K562 (cell line): ENCODE results near the gene CYP11A1. TPM values are rescaled to one million over a fixed set of nuclear protein-coding genes. Genes with fewer than 3 reads are reported as not detected.

ENCODE experiments used
- BCOR ChIP-seq: fragments of 450-650 bp; IDR thresholded peaks from 2 replicates; pipeline ENCODE4 v1.6.1; 2016
- FUS ChIP-seq: fragments of 200-400 bp; formaldehyde crosslinking; optimal IDR thresholded peaks from 2 replicates; pipeline ENCODE3; 2017; ENCODE audit warnings: low read depth, low read length
- ILK ChIP-seq: fragments of 450-650 bp; IDR thresholded peaks from 2 replicates; pipeline ENCODE4 v1.6.1; 2016; ENCODE audit warnings: missing genetic modification characterization, low read depth, mild to moderate bottlenecking, missing compliant biosample characterization, moderate library complexity, borderline replicate concordance
- MAFK ChIP-seq: IDR thresholded peaks from 2 replicates; pipeline ENCODE4 v1.6.1; 2011; ENCODE audit warnings: low read length, improper control_type of control experiment
- PRMT5 ChIP-seq: sonication (generic); formaldehyde crosslinking; IDR thresholded peaks from 2 replicates; pipeline ENCODE4 v1.5.0; 2020; ENCODE audit warnings: missing genetic modification reagents
- RBM34 ChIP-seq: fragments of 200-400 bp; formaldehyde crosslinking; IDR thresholded peaks from 2 replicates; pipeline ENCODE4 v1.6.1; 2018; ENCODE audit warnings: low read length, borderline replicate concordance; ENCODE audit not compliant: insufficient read depth
- SRF ChIP-seq, 2 experiments: fragments of 250-450, 450-650 bp in 1 of 2; sonication (Bioruptor Pico) in 1 of 2; sonication (generic) in 1 of 2; formaldehyde crosslinking; IDR thresholded peaks; 2 replicates each; pipeline versions ENCODE4 v1.5.0 to v1.5.1; 2020 to 2022; ENCODE audit warnings: mild to moderate bottlenecking in 1 of 2, missing genetic modification reagents in 1 of 2
- TAF9B ChIP-seq: fragments of 450-650 bp; IDR thresholded peaks from 2 replicates; pipeline ENCODE4 v1.6.1; 2018; ENCODE audit warnings: mild to moderate bottlenecking; ENCODE audit not compliant: partially characterized antibody
- ZFP36 ChIP-seq: fragments of 150-350 bp; IDR thresholded peaks from 2 replicates; pipeline ENCODE4 v1.6.1; 2018; ENCODE audit warnings: low read length, low read depth; ENCODE audit not compliant: partially characterized antibody
- ZNF77 ChIP-seq: fragments of 250-450 bp; sonication (Bioruptor Pico); IDR thresholded peaks from 2 replicates; pipeline ENCODE4 v1.5.0; 2020
- polyA plus RNA-seq, 8 experiments: library from polyadenylated mRNA; depleted of rRNA in 4 of 8; stranded (reverse) in 5 of 8; unstranded in 3 of 8; fragments of >200 nt; fragmentation: Nextera tagmentation in 2 of 8; fragmentation: Illumina TruSeq in 1 of 8; extraction: Ambion mirVana in 2 of 8; extraction: Trizol in 1 of 8; gene quantifications; 2 replicates each; pipeline versions ENCODE4 v1.2.1 to v1.2.3, GENCODE V29; 2011 to 2014; ENCODE audit warnings: inconsistent platforms in 1 of 8, missing spikeins in 1 of 8
- total RNA-seq, 7 experiments: library from RNA; depleted of rRNA in 6 of 7; stranded (reverse); fragments of >200 nt in 6 of 7; fragmentation: Illumina TruSeq in 2 of 7; extraction: Trizol in 2 of 7; gene quantifications; 2 replicates each; pipeline versions ENCODE4 v1.2.1 to v1.2.3, GENCODE V29; 2011 to 2021; ENCODE audit warnings: low replicate concordance in 1 of 7
- TF ChIP-seq, protein P1 (sequence below): fragments of 450-650 bp; IDR thresholded peaks from 2 replicates; pipeline ENCODE4 v1.6.1; 2017; ENCODE audit warnings: antibody characterized with exemption, mild to moderate bottlenecking

The CYP11A1 gene
- total and polyA plus RNA-seq, 9 of the 15 experiments (the other 6 are each of a cell fraction or from before 2014, with no cell fraction given) = 0.06 to 0.24 (median 0.10) TPM; not detected in 4

DNA sequence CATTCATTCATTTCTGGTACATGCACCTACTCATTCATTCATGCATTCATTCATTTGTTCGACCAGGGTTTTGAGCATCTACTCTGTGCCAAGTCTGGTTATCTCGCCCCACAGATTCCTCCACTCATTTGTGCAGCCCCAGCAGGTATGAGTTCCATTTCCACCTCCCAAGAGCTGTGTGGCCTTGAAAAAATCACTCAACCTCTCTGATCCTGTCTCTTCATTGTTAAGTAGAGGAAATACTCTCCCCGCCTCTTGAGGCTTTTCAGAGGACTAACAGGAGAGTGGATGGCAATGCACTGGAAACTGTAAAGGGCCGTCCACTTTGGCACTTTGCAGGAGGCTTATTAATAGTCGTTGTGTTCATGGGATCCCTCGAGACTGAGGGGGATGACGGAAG lies 61.8 kb downstream of the CYP11A1 start (continued):
- TF ChIP-seq ZFP36 (peak; percentile 51), MAFK (no peak), SRF (CRISPR knock-in tag; IDR thresholded peaks at IDR 0.05) (no peak), TAF9B (no peak), ILK (no peak), PRMT5 (CRISPR knock-in tag) (no peak), FUS (no peak), ZNF77 (CRISPR knock-in tag) (no peak), BCOR (peak; percentile 91), RBM34 (no peak)
- TF ChIP-seq, protein P1, sequence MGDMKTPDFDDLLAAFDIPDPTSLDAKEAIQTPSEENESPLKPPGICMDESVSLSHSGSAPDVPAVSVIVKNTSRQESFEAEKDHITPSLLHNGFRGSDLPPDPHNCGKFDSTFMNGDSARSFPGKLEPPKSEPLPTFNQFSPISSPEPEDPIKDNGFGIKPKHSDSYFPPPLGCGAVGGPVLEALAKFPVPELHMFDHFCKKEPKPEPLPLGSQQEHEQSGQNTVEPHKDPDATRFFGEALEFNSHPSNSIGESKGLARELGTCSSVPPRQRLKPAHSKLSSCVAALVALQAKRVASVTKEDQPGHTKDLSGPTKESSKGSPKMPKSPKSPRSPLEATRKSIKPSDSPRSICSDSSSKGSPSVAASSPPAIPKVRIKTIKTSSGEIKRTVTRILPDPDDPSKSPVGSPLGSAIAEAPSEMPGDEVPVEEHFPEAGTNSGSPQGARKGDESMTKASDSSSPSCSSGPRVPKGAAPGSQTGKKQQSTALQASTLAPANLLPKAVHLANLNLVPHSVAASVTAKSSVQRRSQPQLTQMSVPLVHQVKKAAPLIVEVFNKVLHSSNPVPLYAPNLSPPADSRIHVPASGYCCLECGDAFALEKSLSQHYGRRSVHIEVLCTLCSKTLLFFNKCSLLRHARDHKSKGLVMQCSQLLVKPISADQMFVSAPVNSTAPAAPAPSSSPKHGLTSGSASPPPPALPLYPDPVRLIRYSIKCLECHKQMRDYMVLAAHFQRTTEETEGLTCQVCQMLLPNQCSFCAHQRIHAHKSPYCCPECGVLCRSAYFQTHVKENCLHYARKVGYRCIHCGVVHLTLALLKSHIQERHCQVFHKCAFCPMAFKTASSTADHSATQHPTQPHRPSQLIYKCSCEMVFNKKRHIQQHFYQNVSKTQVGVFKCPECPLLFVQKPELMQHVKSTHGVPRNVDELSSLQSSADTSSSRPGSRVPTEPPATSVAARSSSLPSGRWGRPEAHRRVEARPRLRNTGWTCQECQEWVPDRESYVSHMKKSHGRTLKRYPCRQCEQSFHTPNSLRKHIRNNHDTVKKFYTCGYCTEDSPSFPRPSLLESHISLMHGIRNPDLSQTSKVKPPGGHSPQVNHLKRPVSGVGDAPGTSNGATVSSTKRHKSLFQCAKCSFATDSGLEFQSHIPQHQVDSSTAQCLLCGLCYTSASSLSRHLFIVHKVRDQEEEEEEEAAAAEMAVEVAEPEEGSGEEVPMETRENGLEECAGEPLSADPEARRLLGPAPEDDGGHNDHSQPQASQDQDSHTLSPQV = no peak
